A172 (cell line): Measurements from ENCODE around the gene ACSL5. TPM values are rescaled to one million over a fixed set of nuclear protein-coding genes. Genes with fewer than 3 reads are reported as not detected.

Experiments
- DNase-seq: peaks from one replicate; pipeline ENCODE4 v3.0.0-alpha.2; 2015; ENCODE audit warnings: low spot score
- total RNA-seq: library from RNA; depleted of rRNA; stranded (reverse); fragments of >200 nt; shearing (Covaris generic); gene quantifications from 2 replicates; pipeline ENCODE4 v1.2.3, GENCODE V29; 2014; rRNA removed

Gene ACSL5
- 0.91 and 0.96 TPM in 2 replicates for total RNA-seq

GRCh38 chr10:112373912-112374338 is at the start of gene ACSL5:
Gene ACSL5, plus strand, starts transcription at chr10:112374116. Its CDS starts 20,831 bp downstream, at chr10:112394947.
- DNase-seq: no peak

GRCh38 chr10:112327678-112328077 is 46.2 kb upstream of the ACSL5 start:
- DNase-seq: no peak

GRCh38 chr10:112330162-112330561 is 43.8 kb upstream of the ACSL5 start:
- no peak for DNase-seq

GRCh38 chr10:112330607-112331160 is 43.2 kb upstream of the ACSL5 start:
- no peak for DNase-seq

- no peak for DNase-seq
Measured at GRCh38 chr10:112332022-112332421, 41.9 kb upstream of the ACSL5 start.

- DNase-seq: no peak
Measured at GRCh38 chr10:112332509-112333228, 41.2 kb upstream of the ACSL5 start.

GRCh38 chr10:112333452-112333851 is 40.5 kb upstream of the ACSL5 start:
- DNase-seq: no peak

- no peak for DNase-seq
Measured at GRCh38 chr10:112335111-112335867, 38.6 kb upstream of the ACSL5 start.

GRCh38 chr10:112335868-112336265 is 38.0 kb upstream of the ACSL5 start:
- no peak for DNase-seq

- no peak for DNase-seq
Measured at GRCh38 chr10:112336556-112337201, 37.2 kb upstream of the ACSL5 start.

GRCh38 chr10:112338957-112339356 is 35.0 kb upstream of the ACSL5 start:
- no peak for DNase-seq

GRCh38 chr10:112340601-112341000 is 33.3 kb upstream of the ACSL5 start:
- no peak for DNase-seq

- DNase-seq: no peak
Measured at GRCh38 chr10:112343056-112343806, 30.7 kb upstream of the ACSL5 start.

GRCh38 chr10:112344261-112344660 is 29.7 kb upstream of the ACSL5 start:
- no peak for DNase-seq

- no peak for DNase-seq
Measured at GRCh38 chr10:112345202-112345601, 28.7 kb upstream of the ACSL5 start.

- no peak for DNase-seq
Measured at GRCh38 chr10:112345743-112346142, 28.2 kb upstream of the ACSL5 start.

- DNase-seq: no peak
Measured at GRCh38 chr10:112346774-112347173, 27.1 kb upstream of the ACSL5 start.

- no peak for DNase-seq
Measured at GRCh38 chr10:112347709-112348671, 25.9 kb upstream of the ACSL5 start.

- no peak for DNase-seq
Measured at GRCh38 chr10:112348759-112349158, 25.2 kb upstream of the ACSL5 start.

GRCh38 chr10:112349521-112350085 is 24.3 kb upstream of the ACSL5 start:
- no peak for DNase-seq
